Peyer's patch (tissue), 4 donors: ENCODE data around the gene MAP3K5. TPM values are rescaled to one million over a fixed set of nuclear protein-coding genes. Genes with fewer than 3 reads are reported as not detected.

ENCODE experiments used
- DNase-seq, 3 donors: peaks; one replicate each; pipeline ENCODE4 v3.0.0-alpha.2; 2017 to 2019
- H3K27ac ChIP-seq, 4 donors: fragments of 200-600 bp; sonication (generic); one replicate each; pipeline ENCODE4 v1.5.1; 2016 to 2019
- H3K27me3 ChIP-seq, 2 donors: fragments of 200-600 bp; sonication (generic); one replicate each; pipeline ENCODE4 v1.5.1; 2019
- H3K36me3 ChIP-seq, 3 donors: fragments of 200-600 bp; sonication (generic); one replicate each; pipeline ENCODE4 v1.5.1; 2016 to 2019
- H3K4me1 ChIP-seq, 4 donors: fragments of 200-600 bp; sonication (generic); one replicate each; pipeline ENCODE4 v1.5.1; 2016 to 2019
- H3K4me3 ChIP-seq, 4 donors: fragments of 200-600 bp; sonication (generic); 1 replicate in 3 of 4; 2 replicates in 1 of 4; pipeline ENCODE4 v1.5.1; 2016 to 2019; ENCODE audit warnings: mild to moderate bottlenecking in 1 of 4
- H3K9me3 ChIP-seq, 4 donors: fragments of 200-600 bp; sonication (generic); one replicate each; pipeline ENCODE4 v1.5.1; 2016 to 2019; ENCODE audit warnings: mild to moderate bottlenecking in 1 of 4
- CTCF ChIP-seq, 6 experiments: fragments of 450-650 bp in 4 of 6; fragments of 200-600 bp in 2 of 6; sonication (generic) in 1 of 6; IDR thresholded peaks; one replicate each; pipeline ENCODE4 v1.5.1; 2017 to 2019; ENCODE audit warnings: antibody characterized with exemption in 6 of 6, mild to moderate bottlenecking in 3 of 6, moderate library complexity in 1 of 6
- POLR2A ChIP-seq, 2 donors: fragments of 450-650 bp; IDR thresholded peaks; one replicate each; pipeline ENCODE4 v1.5.1; 2017; ENCODE audit warnings: antibody characterized with exemption in 2 of 2, mild to moderate bottlenecking in 2 of 2, moderate library complexity in 2 of 2
- total RNA-seq, 4 donors: library from RNA; depleted of rRNA; stranded (reverse); fragments of >200 nt; gene quantifications; one replicate each; pipeline ENCODE4 v1.1.0, GENCODE V29; 2016

The MAP3K5 gene
- total RNA-seq, 4 donors from 2014 or later: 14.2 to 46.2 (median 23.2) TPM

GRCh38 chr6:136737374-136737844, 54.9 kb downstream of the MAP3K5 start:
- Histone ChIP-seq H3K9me3 (no peaks in the 10 kb centered on the region), H3K4me3 (no peak overlapping the region), H3K27ac (peak overlapping the region in 3 of 4 donors; percentile 21 to 43 (median 25)), H3K27me3 (no peaks in the 10 kb centered on the region), H3K4me1 (peaks cover 0 to 25% (median 0%) of the 10 kb centered on the region in 4 donors), H3K36me3 (no peaks in the 10 kb centered on the region)
- no peak for TF ChIP-seq CTCF (IDR thresholded peaks at IDR 0.05)
- TF ChIP-seq POLR2A (IDR thresholded peaks at IDR 0.05): no peak
- DNase-seq: no peak

- no peak for TF ChIP-seq POLR2A (IDR thresholded peaks at IDR 0.05)
- TF ChIP-seq CTCF (IDR thresholded peaks at IDR 0.05): no peak
- DNase-seq: no peak
Observed at GRCh38 chr6:136736281-136736960, 55.9 kb downstream of the MAP3K5 start.

GRCh38 chr6:136734977-136735376, 57.3 kb downstream of the MAP3K5 start:
- Histone ChIP-seq H3K4me1 (peaks cover 0 to 25% (median 0%) of the 10 kb centered on the region in 4 donors), H3K4me3 (no peak overlapping the region), H3K36me3 (no peaks in the 10 kb centered on the region), H3K27me3 (no peaks in the 10 kb centered on the region), H3K27ac (no peak overlapping the region), H3K9me3 (no peaks in the 10 kb centered on the region)
- DNase-seq: no peak
- TF ChIP-seq POLR2A (IDR thresholded peaks at IDR 0.05): no peak
- TF ChIP-seq CTCF (IDR thresholded peaks at IDR 0.05): no peak

More at GRCh38 chr6:136736281-136736960, 55.9 kb downstream of the MAP3K5 start:
- H3K4me1 ChIP-seq: peaks cover 0 to 25% (median 0%) of the 10 kb centered on the region in 4 donors
- H3K9me3 ChIP-seq: no peaks in the 10 kb centered on the region
- H3K27me3 ChIP-seq: no peaks in the 10 kb centered on the region
- peak overlapping the region in 1 of 4 donors; percentile 13 for H3K27ac ChIP-seq
- H3K4me3 ChIP-seq: no peak overlapping the region
- H3K36me3 ChIP-seq: no peaks in the 10 kb centered on the region

GRCh38 chr6:136732889-136733288, 59.4 kb downstream of the MAP3K5 start:
- TF ChIP-seq CTCF (IDR thresholded peaks at IDR 0.05) (no peak), POLR2A (IDR thresholded peaks at IDR 0.05) (no peak)
- peaks cover 0 to 10% (median 0%) of the 10 kb centered on the region in 4 donors for H3K4me1 ChIP-seq

GRCh38 chr6:136729832-136730231, 62.4 kb downstream of the MAP3K5 start:
- no peak overlapping the region for H3K4me3 ChIP-seq
- no peaks in the 10 kb centered on the region for H3K4me1 ChIP-seq
- H3K27ac ChIP-seq: no peak overlapping the region
- H3K9me3 ChIP-seq: no peaks in the 10 kb centered on the region
- TF ChIP-seq POLR2A (IDR thresholded peaks at IDR 0.05) (no peak), CTCF (IDR thresholded peaks at IDR 0.05) (no peak)
- no peak for DNase-seq
- H3K36me3 ChIP-seq: no peaks in the 10 kb centered on the region
- H3K27me3 ChIP-seq: no peaks in the 10 kb centered on the region

More at GRCh38 chr6:136732889-136733288, 59.4 kb downstream of the MAP3K5 start:
- no peaks in the 10 kb centered on the region for H3K27me3 ChIP-seq
- H3K27ac ChIP-seq: no peak overlapping the region
- H3K4me3 ChIP-seq: no peak overlapping the region
- no peak for DNase-seq
- no peaks in the 10 kb centered on the region for H3K9me3 ChIP-seq
- no peaks in the 10 kb centered on the region for H3K36me3 ChIP-seq
